Activated naive CD8-positive, alpha-beta T cell treated with anti-CD3 and anti-CD28 coated beads, Interleukin-2, amount 10 ng/mL, durations not matched to agents 7 days and 5 days (primary cell): ENCODE measurements around the gene STX18. TPM values are rescaled to one million over a fixed set of nuclear protein-coding genes. Genes with fewer than 3 reads are reported as not detected.

Experiments used
- ATAC-seq: fragments of 150-1000 bp; cut with Tn5 transposase; one replicate; pipeline ENCODE4 v1.10.0; 2021; ENCODE audit warnings: low read depth, moderate library complexity
- POLR2A ChIA-PET: fragments of 350-600 bp; sonication (Branson Sonifier 250); formaldehyde crosslinking; loops from one replicate; lab custom pipeline; 2021; ENCODE audit warnings: antibody characterized with exemption; lab: Charles Lee
- DNase-seq: peaks from one replicate; pipeline ENCODE4 v3.0.0; 2021
- H3K27ac Mint-ChIP-seq: one replicate; pipeline ENCODE4 v1.8.0; 2022; ENCODE audit warnings: mild to moderate bottlenecking, mixed read lengths
- H3K27me3 Mint-ChIP-seq: one replicate; pipeline ENCODE4 v1.8.0; 2022; ENCODE audit warnings: mild to moderate bottlenecking, moderate library complexity, mixed read lengths
- H3K36me3 Mint-ChIP-seq: one replicate; pipeline ENCODE4 v1.8.0; 2021; ENCODE audit warnings: mild to moderate bottlenecking, mixed read lengths
- H3K4me1 Mint-ChIP-seq: one replicate; pipeline ENCODE4 v1.8.0; 2021; ENCODE audit warnings: mixed read lengths
- H3K4me3 Mint-ChIP-seq: one replicate; pipeline ENCODE4 v1.8.0; 2022; ENCODE audit warnings: mild to moderate bottlenecking, moderate library complexity, mixed read lengths
- H3K9me3 Mint-ChIP-seq: one replicate; pipeline ENCODE4 v1.8.0; 2021; ENCODE audit warnings: mixed read lengths
- total RNA-seq, 2 experiments: library from RNA; stranded (reverse); gene quantifications; one replicate each; pipeline ENCODE4 v1.2.3, GENCODE V29; 2021

Gene STX18
- total RNA-seq, 2 experiments from 2014 or later, result 26.5 to 27.1 TPM

GRCh38 chr4:4409416-4410115 lies 132.3 kb downstream of the STX18 start:
- no peak overlapping the region for H3K27ac Mint-ChIP-seq
- POLR2A ChIA-PET, result no interaction called here
- H3K27me3 Mint-ChIP-seq, result no peaks in the 10 kb centered on the region
- no peaks in the 10 kb centered on the region for H3K4me1 Mint-ChIP-seq
- H3K9me3 Mint-ChIP-seq, result no peaks in the 10 kb centered on the region
- no peak overlapping the region for H3K4me3 Mint-ChIP-seq
- ATAC-seq (no peak), DNase-seq (no peak)
- H3K36me3 Mint-ChIP-seq, result peaks cover under 1% of the 10 kb centered on the region

GRCh38 chr4:4408576-4409335 lies 133.1 kb downstream of the STX18 start:
- Mint-ChIP-seq H3K27ac (no peak overlapping the region), H3K4me3 (no peak overlapping the region), H3K9me3 (no peaks in the 10 kb centered on the region), H3K27me3 (no peaks in the 10 kb centered on the region), H3K4me1 (no peaks in the 10 kb centered on the region), H3K36me3 (no peaks in the 10 kb centered on the region)
- POLR2A ChIA-PET, result no interaction called here
- ATAC-seq (no peak), DNase-seq (no peak)

GRCh38 chr4:4408132-4408523 lies 133.7 kb downstream of the STX18 start:
- H3K36me3 Mint-ChIP-seq, result no peaks in the 10 kb centered on the region
- no peak overlapping the region for H3K4me3 Mint-ChIP-seq
- POLR2A ChIA-PET, result no interaction called here
- H3K9me3 Mint-ChIP-seq, result no peaks in the 10 kb centered on the region
- no peaks in the 10 kb centered on the region for H3K4me1 Mint-ChIP-seq
- no peak overlapping the region for H3K27ac Mint-ChIP-seq
- DNase-seq, result no peak
- no peaks in the 10 kb centered on the region for H3K27me3 Mint-ChIP-seq
- ATAC-seq, result no peak

- no peaks in the 10 kb centered on the region for H3K36me3 Mint-ChIP-seq
- H3K4me3 Mint-ChIP-seq, result no peak overlapping the region
- H3K27me3 Mint-ChIP-seq, result no peaks in the 10 kb centered on the region
- no peaks in the 10 kb centered on the region for H3K4me1 Mint-ChIP-seq
- no peak for ATAC-seq
- H3K9me3 Mint-ChIP-seq, result no peaks in the 10 kb centered on the region
- POLR2A ChIA-PET, result no interaction called here
- no peak for DNase-seq
- H3K27ac Mint-ChIP-seq, result no peak overlapping the region
These were observed 134.3 kb downstream of the STX18 start for GRCh38 chr4:4407299-4408131.

- Mint-ChIP-seq H3K4me3 (no peak overlapping the region), H3K9me3 (no peaks in the 10 kb centered on the region), H3K27me3 (no peaks in the 10 kb centered on the region), H3K36me3 (no peaks in the 10 kb centered on the region), H3K4me1 (no peaks in the 10 kb centered on the region), H3K27ac (no peak overlapping the region)
- DNase-seq, result no peak
- POLR2A ChIA-PET, result interaction anchor here (0.5 kb wide), 1 partner anchor 56 kb away, joined by 3 read pairs; no protein-coding TSS in a partner anchor
- ATAC-seq, result no peak
These were observed 135.2 kb downstream of the STX18 start for GRCh38 chr4:4406455-4407298.

GRCh38 chr4:4405358-4405962 lies 136.4 kb downstream of the STX18 start:
- POLR2A ChIA-PET, result no interaction called here
- Mint-ChIP-seq H3K4me3 (no peak overlapping the region), H3K9me3 (no peaks in the 10 kb centered on the region), H3K27me3 (no peaks in the 10 kb centered on the region), H3K4me1 (no peaks in the 10 kb centered on the region), H3K36me3 (no peaks in the 10 kb centered on the region), H3K27ac (no peak overlapping the region)
- ATAC-seq, result no peak
- no peak for DNase-seq

- no peak for ATAC-seq
- DNase-seq, result no peak
- H3K4me3 Mint-ChIP-seq, result no peak overlapping the region
- H3K9me3 Mint-ChIP-seq, result no peaks in the 10 kb centered on the region
- no peaks in the 10 kb centered on the region for H3K4me1 Mint-ChIP-seq
- H3K27ac Mint-ChIP-seq, result no peak overlapping the region
- H3K36me3 Mint-ChIP-seq, result peaks cover 4% of the 10 kb centered on the region
- no peaks in the 10 kb centered on the region for H3K27me3 Mint-ChIP-seq
- POLR2A ChIA-PET, result no interaction called here
These were observed 138.9 kb downstream of the STX18 start for GRCh38 chr4:4402966-4403365.

- POLR2A ChIA-PET, result no interaction called here
- H3K36me3 Mint-ChIP-seq, result peaks cover 4% of the 10 kb centered on the region
- no peaks in the 10 kb centered on the region for H3K27me3 Mint-ChIP-seq
- H3K4me3 Mint-ChIP-seq, result no peak overlapping the region
- no peaks in the 10 kb centered on the region for H3K9me3 Mint-ChIP-seq
- H3K4me1 Mint-ChIP-seq, result peaks cover 2% of the 10 kb centered on the region
- no peak overlapping the region for H3K27ac Mint-ChIP-seq
- ATAC-seq (no peak), DNase-seq (no peak)
These were observed 140.8 kb downstream of the STX18 start for GRCh38 chr4:4401036-4401435.

- Mint-ChIP-seq H3K9me3 (no peaks in the 10 kb centered on the region), H3K36me3 (peaks cover 6% of the 10 kb centered on the region), H3K4me1 (peaks cover 2% of the 10 kb centered on the region), H3K27ac (no peak overlapping the region), H3K27me3 (no peaks in the 10 kb centered on the region), H3K4me3 (no peak overlapping the region)
- DNase-seq, result no peak
- ATAC-seq, result no peak
- POLR2A ChIA-PET, result no interaction called here
These were observed 143.4 kb downstream of the STX18 start for GRCh38 chr4:4398430-4398829.

GRCh38 chr4:4397441-4397819 lies 144.4 kb downstream of the STX18 start:
- POLR2A ChIA-PET, result no interaction called here
- H3K9me3 Mint-ChIP-seq, result no peaks in the 10 kb centered on the region
- ATAC-seq (no peak), DNase-seq (no peak)
- peaks cover 2% of the 10 kb centered on the region for H3K4me1 Mint-ChIP-seq
- H3K27ac Mint-ChIP-seq, result peak overlapping the region; percentile 19
- H3K27me3 Mint-ChIP-seq, result no peaks in the 10 kb centered on the region
- peaks cover 6% of the 10 kb centered on the region for H3K36me3 Mint-ChIP-seq
- no peak overlapping the region for H3K4me3 Mint-ChIP-seq

GRCh38 chr4:4396628-4397440 lies 145.0 kb downstream of the STX18 start:
- Mint-ChIP-seq H3K4me1 (peaks cover 2% of the 10 kb centered on the region), H3K27ac (no peak overlapping the region), H3K9me3 (no peaks in the 10 kb centered on the region), H3K27me3 (no peaks in the 10 kb centered on the region), H3K36me3 (peaks cover 7% of the 10 kb centered on the region), H3K4me3 (no peak overlapping the region)
- ATAC-seq (no peak), DNase-seq (no peak)
- POLR2A ChIA-PET, result no interaction called here
